HepG2 (cell line): Measurements from ENCODE around the gene TERC. TPM values are rescaled to one million over a fixed set of nuclear protein-coding genes. Genes with fewer than 3 reads are reported as not detected.

Experiments used
- EP300 ChIP-seq, 3 experiments: sonication (generic) in 1 of 3; formaldehyde crosslinking in 1 of 3; IDR thresholded peaks; 2 replicates each; pipeline versions ENCODE4 v1.5.1 to v1.6.1; 2011 to 2020; ENCODE audit warnings: low read depth in 2 of 3, low read length in 2 of 3, borderline replicate concordance in 1 of 3, improper control_type of control experiment in 1 of 3, mild to moderate bottlenecking in 1 of 3, missing genetic modification reagents in 1 of 3, moderate library complexity in 1 of 3
- ESRRA ChIP-seq: sonication (generic); formaldehyde crosslinking; IDR thresholded peaks from 2 replicates; pipeline ENCODE4 v1.5.1; 2020; ENCODE audit warnings: mild to moderate bottlenecking, low read depth, missing genetic modification reagents
- HNF4G ChIP-seq, 2 experiments: sonication (generic) in 1 of 2; formaldehyde crosslinking in 1 of 2; IDR thresholded peaks; 2 replicates each; pipeline versions ENCODE4 v1.4.0 to v1.6.1; 2011 to 2020; ENCODE audit warnings: borderline replicate concordance in 2 of 2, low read depth in 2 of 2, mild to moderate bottlenecking in 2 of 2, low read length in 1 of 2, missing genetic modification reagents in 1 of 2, moderate library complexity in 1 of 2
- MZF1 ChIP-seq: sonication (generic); formaldehyde crosslinking; IDR thresholded peaks from 2 replicates; pipeline ENCODE4 v1.8.1; 2023; ENCODE audit warnings: mild to moderate bottlenecking, missing genetic modification reagents, borderline replicate concordance
- NFE2L2 ChIP-seq: fragments of 150-350 bp; IDR thresholded peaks from 2 replicates; pipeline ENCODE4 v1.6.1; 2014; ENCODE audit warnings: low read length
- RELA ChIP-seq: sonication (generic); formaldehyde crosslinking; IDR thresholded peaks from 2 replicates; pipeline ENCODE4 v1.4.0; 2020; ENCODE audit warnings: missing genetic modification reagents
- RNF2 ChIP-seq: fragments of 450-650 bp; conservative IDR thresholded peaks from 2 replicates; pipeline ENCODE4 v1.6.1; 2016; ENCODE audit warnings: low read depth
- SATB2 ChIP-seq: sonication (generic); formaldehyde crosslinking; IDR thresholded peaks from 2 replicates; pipeline ENCODE4 v1.5.0; 2020; ENCODE audit warnings: missing genetic modification reagents
- ZFP36L2 ChIP-seq: sonication (generic); formaldehyde crosslinking; IDR thresholded peaks from 2 replicates; pipeline ENCODE4 v1.4.0; 2020; ENCODE audit warnings: missing genetic modification reagents
- ZNF124 ChIP-seq: sonication (generic); formaldehyde crosslinking; IDR thresholded peaks from 2 replicates; pipeline ENCODE4 v1.4.0; 2020; ENCODE audit warnings: missing genetic modification reagents
- ZNF564 ChIP-seq: sonication (generic); formaldehyde crosslinking; IDR thresholded peaks from 2 replicates; pipeline ENCODE4 v1.8.1; 2023; ENCODE audit warnings: mild to moderate bottlenecking, missing genetic modification reagents
- polyA plus RNA-seq, 8 experiments: library from polyadenylated mRNA; depleted of rRNA in 3 of 8; stranded (reverse) in 7 of 8; unstranded in 1 of 8; fragments of >200 nt; fragmentation: Illumina TruSeq in 4 of 8; extraction: Trizol in 4 of 8; gene quantifications; 2 replicates each; pipeline versions ENCODE4 v1.2.1 to v1.2.3, GENCODE V29; 2011 to 2016; ENCODE audit warnings: low read depth in 4 of 8, missing spikeins in 1 of 8, mixed read lengths in 1 of 8; ENCODE audit not compliant: insufficient read depth in 1 of 8
- total RNA-seq, 5 experiments: library from RNA; depleted of rRNA; stranded (reverse); fragments of >200 nt; fragmentation: Illumina TruSeq; extraction: Trizol; gene quantifications; 2 replicates each; pipeline ENCODE4 v1.2.3, GENCODE V29; 2016; ENCODE audit warnings: low read depth in 1 of 5
- TF ChIP-seq, protein P1 (sequence below): sonication (generic); formaldehyde crosslinking; conservative IDR thresholded peaks from 2 replicates; pipeline ENCODE4 v1.8.0; 2022; ENCODE audit warnings: mild to moderate bottlenecking, moderate library complexity, missing genetic modification reagents
- TF ChIP-seq, protein P2 (sequence below), 2 experiments: IDR thresholded peaks; 2 replicates each; pipeline ENCODE4 v1.6.1; 2011 to 2012; ENCODE audit warnings: low read length in 2 of 2, borderline replicate concordance in 1 of 2, low read depth in 1 of 2, mild to moderate bottlenecking in 1 of 2, moderate library complexity in 1 of 2
- TF ChIP-seq, protein P3 (sequence below): sonication (generic); formaldehyde crosslinking; IDR thresholded peaks from 2 replicates; pipeline ENCODE4 v1.4.0; 2020; ENCODE audit warnings: missing genetic modification reagents, borderline replicate concordance

Gene TERC
- total and polyA plus RNA-seq, 2 of the 13 experiments (the other 11 are each of a cell fraction or from before 2014, with no cell fraction given), result 1.3 to 74.6 TPM

- TF ChIP-seq HNF4G (IDR thresholded peaks at IDR 0.05; ENCODE audit: borderline replicate concordance, low read depth, low read length), result no peak
- no peak for TF ChIP-seq HNF4G (CRISPR knock-in tag; IDR thresholded peaks at IDR 0.05; ENCODE audit: borderline replicate concordance, low read depth)
- TF ChIP-seq ZNF124 (CRISPR knock-in tag), result peak; percentile 77; the same call in 1 of the 2 replicates
- peak; percentile 67; the same call in 1 of the 2 replicates for TF ChIP-seq ZNF564
- TF ChIP-seq ZFP36L2, result no peak
- TF ChIP-seq NFE2L2, result no peak
- TF ChIP-seq, protein P1, sequence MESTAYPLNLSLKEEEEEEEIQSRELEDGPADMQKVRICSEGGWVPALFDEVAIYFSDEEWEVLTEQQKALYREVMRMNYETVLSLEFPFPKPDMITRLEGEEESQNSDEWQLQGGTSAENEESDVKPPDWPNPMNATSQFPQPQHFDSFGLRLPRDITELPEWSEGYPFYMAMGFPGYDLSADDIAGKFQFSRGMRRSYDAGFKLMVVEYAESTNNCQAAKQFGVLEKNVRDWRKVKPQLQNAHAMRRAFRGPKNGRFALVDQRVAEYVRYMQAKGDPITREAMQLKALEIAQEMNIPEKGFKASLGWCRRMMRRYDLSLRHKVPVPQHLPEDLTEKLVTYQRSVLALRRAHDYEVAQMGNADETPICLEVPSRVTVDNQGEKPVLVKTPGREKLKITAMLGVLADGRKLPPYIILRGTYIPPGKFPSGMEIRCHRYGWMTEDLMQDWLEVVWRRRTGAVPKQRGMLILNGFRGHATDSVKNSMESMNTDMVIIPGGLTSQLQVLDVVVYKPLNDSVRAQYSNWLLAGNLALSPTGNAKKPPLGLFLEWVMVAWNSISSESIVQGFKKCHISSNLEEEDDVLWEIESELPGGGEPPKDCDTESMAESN (CRISPR knock-in tag), result peak; percentile 77
- TF ChIP-seq, protein P2, sequence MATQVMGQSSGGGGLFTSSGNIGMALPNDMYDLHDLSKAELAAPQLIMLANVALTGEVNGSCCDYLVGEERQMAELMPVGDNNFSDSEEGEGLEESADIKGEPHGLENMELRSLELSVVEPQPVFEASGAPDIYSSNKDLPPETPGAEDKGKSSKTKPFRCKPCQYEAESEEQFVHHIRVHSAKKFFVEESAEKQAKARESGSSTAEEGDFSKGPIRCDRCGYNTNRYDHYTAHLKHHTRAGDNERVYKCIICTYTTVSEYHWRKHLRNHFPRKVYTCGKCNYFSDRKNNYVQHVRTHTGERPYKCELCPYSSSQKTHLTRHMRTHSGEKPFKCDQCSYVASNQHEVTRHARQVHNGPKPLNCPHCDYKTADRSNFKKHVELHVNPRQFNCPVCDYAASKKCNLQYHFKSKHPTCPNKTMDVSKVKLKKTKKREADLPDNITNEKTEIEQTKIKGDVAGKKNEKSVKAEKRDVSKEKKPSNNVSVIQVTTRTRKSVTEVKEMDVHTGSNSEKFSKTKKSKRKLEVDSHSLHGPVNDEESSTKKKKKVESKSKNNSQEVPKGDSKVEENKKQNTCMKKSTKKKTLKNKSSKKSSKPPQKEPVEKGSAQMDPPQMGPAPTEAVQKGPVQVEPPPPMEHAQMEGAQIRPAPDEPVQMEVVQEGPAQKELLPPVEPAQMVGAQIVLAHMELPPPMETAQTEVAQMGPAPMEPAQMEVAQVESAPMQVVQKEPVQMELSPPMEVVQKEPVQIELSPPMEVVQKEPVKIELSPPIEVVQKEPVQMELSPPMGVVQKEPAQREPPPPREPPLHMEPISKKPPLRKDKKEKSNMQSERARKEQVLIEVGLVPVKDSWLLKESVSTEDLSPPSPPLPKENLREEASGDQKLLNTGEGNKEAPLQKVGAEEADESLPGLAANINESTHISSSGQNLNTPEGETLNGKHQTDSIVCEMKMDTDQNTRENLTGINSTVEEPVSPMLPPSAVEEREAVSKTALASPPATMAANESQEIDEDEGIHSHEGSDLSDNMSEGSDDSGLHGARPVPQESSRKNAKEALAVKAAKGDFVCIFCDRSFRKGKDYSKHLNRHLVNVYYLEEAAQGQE (IDR thresholded peaks at IDR 0.05; ENCODE audit: borderline replicate concordance in 1 of 2, low read depth in 1 of 2, low read length in 2 of 2), result no peak
- 0 out of 2 replicates have a peak, but pooled peaks have one; percentile 16 for TF ChIP-seq MZF1 (CRISPR knock-in tag)
- TF ChIP-seq ESRRA (CRISPR knock-in tag), result peak; percentile 64; the same call in 1 of the 2 replicates
- TF ChIP-seq RELA (CRISPR knock-in tag), result 0 out of 2 replicates have a peak, but pooled peaks have one; percentile 34
- TF ChIP-seq EP300 (IDR thresholded peaks at IDR 0.05; ENCODE audit: low read depth in 2 of 2, low read length in 2 of 2), result no peak
- TF ChIP-seq EP300 (CRISPR knock-in tag; IDR thresholded peaks at IDR 0.05; ENCODE audit: borderline replicate concordance), result no peak
- 0 out of 2 replicates have a peak, but pooled peaks have one; percentile 16 for TF ChIP-seq RNF2
- TF ChIP-seq SATB2 (CRISPR knock-in tag), result peak; percentile 54; the same call in 1 of the 2 replicates
- TF ChIP-seq, protein P3, sequence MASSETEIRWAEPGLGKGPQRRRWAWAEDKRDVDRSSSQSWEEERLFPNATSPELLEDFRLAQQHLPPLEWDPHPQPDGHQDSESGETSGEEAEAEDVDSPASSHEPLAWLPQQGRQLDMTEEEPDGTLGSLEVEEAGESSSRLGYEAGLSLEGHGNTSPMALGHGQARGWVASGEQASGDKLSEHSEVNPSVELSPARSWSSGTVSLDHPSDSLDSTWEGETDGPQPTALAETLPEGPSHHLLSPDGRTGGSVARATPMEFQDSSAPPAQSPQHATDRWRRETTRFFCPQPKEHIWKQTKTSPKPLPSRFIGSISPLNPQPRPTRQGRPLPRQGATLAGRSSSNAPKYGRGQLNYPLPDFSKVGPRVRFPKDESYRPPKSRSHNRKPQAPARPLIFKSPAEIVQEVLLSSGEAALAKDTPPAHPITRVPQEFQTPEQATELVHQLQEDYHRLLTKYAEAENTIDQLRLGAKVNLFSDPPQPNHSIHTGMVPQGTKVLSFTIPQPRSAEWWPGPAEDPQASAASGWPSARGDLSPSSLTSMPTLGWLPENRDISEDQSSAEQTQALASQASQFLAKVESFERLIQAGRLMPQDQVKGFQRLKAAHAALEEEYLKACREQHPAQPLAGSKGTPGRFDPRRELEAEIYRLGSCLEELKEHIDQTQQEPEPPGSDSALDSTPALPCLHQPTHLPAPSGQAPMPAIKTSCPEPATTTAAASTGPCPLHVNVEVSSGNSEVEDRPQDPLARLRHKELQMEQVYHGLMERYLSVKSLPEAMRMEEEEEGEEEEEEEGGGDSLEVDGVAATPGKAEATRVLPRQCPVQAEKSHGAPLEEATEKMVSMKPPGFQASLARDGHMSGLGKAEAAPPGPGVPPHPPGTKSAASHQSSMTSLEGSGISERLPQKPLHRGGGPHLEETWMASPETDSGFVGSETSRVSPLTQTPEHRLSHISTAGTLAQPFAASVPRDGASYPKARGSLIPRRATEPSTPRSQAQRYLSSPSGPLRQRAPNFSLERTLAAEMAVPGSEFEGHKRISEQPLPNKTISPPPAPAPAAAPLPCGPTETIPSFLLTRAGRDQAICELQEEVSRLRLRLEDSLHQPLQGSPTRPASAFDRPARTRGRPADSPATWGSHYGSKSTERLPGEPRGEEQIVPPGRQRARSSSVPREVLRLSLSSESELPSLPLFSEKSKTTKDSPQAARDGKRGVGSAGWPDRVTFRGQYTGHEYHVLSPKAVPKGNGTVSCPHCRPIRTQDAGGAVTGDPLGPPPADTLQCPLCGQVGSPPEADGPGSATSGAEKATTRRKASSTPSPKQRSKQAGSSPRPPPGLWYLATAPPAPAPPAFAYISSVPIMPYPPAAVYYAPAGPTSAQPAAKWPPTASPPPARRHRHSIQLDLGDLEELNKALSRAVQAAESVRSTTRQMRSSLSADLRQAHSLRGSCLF, result peak; percentile 87; the same call in 1 of the 2 replicates
Observed at GRCh38 chr3:169772897-169773816, 8.3 kb upstream of the TERC start, which contains the start of gene MYNN (continued).
